NCI-H1105 treated with DMSO at 0.1 percent for 48 hours (cell line): ENCODE results near the gene EPHA5.

Experiments
- DNase-seq: peaks from one replicate; lab custom pipeline; 2025; lab: John Stamatoyannopoulos, UW

EPHA5 gene

GRCh38 chr4:65495439-65495838 is 174.8 kb downstream of the EPHA5 start:
- no peak for DNase-seq

- DNase-seq: no peak
Measured at GRCh38 chr4:65482410-65482809, 187.9 kb downstream of the EPHA5 start.

- DNase-seq: no peak
Measured at GRCh38 chr4:65472531-65472930, 197.8 kb downstream of the EPHA5 start.

- peak; percentile 18 for DNase-seq
Measured at GRCh38 chr4:65467068-65467680, 203.1 kb downstream of the EPHA5 start.

GRCh38 chr4:65461781-65462180 is 208.5 kb downstream of the EPHA5 start:
- DNase-seq: no peak

GRCh38 chr4:65457011-65457410 is 213.3 kb downstream of the EPHA5 start:
- DNase-seq: no peak

GRCh38 chr4:65456579-65456978 is 213.7 kb downstream of the EPHA5 start:
- no peak for DNase-seq

GRCh38 chr4:65453398-65453797 is 216.9 kb downstream of the EPHA5 start:
- DNase-seq: no peak

GRCh38 chr4:65450899-65451298 is 219.4 kb downstream of the EPHA5 start:
- DNase-seq: peak; percentile 45

- DNase-seq: peak; percentile 39
Measured at GRCh38 chr4:65437102-65437501, 233.2 kb downstream of the EPHA5 start.

- no peak for DNase-seq
Measured at GRCh38 chr4:65422109-65422508, 248.2 kb downstream of the EPHA5 start.

- DNase-seq: no peak
Measured at GRCh38 chr4:65420036-65420435, 250.3 kb downstream of the EPHA5 start.

- peak; percentile 95 for DNase-seq
Measured at GRCh38 chr4:65416891-65417290, 253.4 kb downstream of the EPHA5 start.

- DNase-seq: no peak
Measured at GRCh38 chr4:65407483-65407882, 262.8 kb downstream of the EPHA5 start.

GRCh38 chr4:65401083-65401482 is 269.2 kb downstream of the EPHA5 start:
- no peak for DNase-seq

- DNase-seq: peak; percentile 34
Measured at GRCh38 chr4:65399084-65399483, 271.2 kb downstream of the EPHA5 start.

- DNase-seq: no peak
Measured at GRCh38 chr4:65393078-65393477, 277.2 kb downstream of the EPHA5 start.

- no peak for DNase-seq
Measured at GRCh38 chr4:65392488-65392887, 277.8 kb downstream of the EPHA5 start.

GRCh38 chr4:65391814-65392213 is 278.5 kb downstream of the EPHA5 start:
- peak; percentile 16 for DNase-seq

- no peak for DNase-seq
Measured at GRCh38 chr4:65391382-65391781, 278.9 kb downstream of the EPHA5 start.

- no peak for DNase-seq
Measured at GRCh38 chr4:65386927-65387326, 283.4 kb downstream of the EPHA5 start.

- no peak for DNase-seq
Measured at GRCh38 chr4:65383589-65384305, 286.5 kb downstream of the EPHA5 start.

- DNase-seq: no peak
Measured at GRCh38 chr4:65381648-65382047, 288.6 kb downstream of the EPHA5 start.

- DNase-seq: no peak
Measured at GRCh38 chr4:65370709-65371108, 299.6 kb downstream of the EPHA5 start.
